ENCODE results near the gene NANS.

NANS gene

DNA sequence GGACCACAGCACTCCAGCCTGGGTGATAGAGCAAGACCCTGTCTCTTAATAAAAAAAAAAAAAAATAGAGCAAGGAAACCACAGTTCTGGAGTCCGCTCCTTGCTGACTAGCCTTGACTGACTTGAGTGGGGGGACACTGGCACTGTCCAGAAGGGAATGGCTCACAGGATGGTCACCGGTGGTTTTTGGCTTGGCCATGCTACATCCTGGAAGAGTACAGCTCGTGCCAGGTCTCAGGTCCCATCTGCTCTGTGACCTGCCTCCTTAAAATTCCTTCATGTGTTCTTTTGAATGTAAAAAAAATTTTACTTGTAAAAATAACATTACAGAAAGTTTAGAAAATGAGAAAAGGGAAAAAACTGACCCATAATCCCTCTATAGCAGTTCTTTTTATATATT lies 5.6 kb downstream of the NANS start:
- in situ Hi-C loops (cut with HindIII; ENCODE audit: low sequenced_read_pairs): no loop called here
- TF ChIP-seq, protein P1, sequence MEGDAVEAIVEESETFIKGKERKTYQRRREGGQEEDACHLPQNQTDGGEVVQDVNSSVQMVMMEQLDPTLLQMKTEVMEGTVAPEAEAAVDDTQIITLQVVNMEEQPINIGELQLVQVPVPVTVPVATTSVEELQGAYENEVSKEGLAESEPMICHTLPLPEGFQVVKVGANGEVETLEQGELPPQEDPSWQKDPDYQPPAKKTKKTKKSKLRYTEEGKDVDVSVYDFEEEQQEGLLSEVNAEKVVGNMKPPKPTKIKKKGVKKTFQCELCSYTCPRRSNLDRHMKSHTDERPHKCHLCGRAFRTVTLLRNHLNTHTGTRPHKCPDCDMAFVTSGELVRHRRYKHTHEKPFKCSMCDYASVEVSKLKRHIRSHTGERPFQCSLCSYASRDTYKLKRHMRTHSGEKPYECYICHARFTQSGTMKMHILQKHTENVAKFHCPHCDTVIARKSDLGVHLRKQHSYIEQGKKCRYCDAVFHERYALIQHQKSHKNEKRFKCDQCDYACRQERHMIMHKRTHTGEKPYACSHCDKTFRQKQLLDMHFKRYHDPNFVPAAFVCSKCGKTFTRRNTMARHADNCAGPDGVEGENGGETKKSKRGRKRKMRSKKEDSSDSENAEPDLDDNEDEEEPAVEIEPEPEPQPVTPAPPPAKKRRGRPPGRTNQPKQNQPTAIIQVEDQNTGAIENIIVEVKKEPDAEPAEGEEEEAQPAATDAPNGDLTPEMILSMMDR (IDR thresholded peaks at IDR 0.05; ENCODE audit: low read depth, low read length, missing control alignments): no peak
- DNase-seq (ENCODE audit: low read depth): no peak
- no peak overlapping the region for H3K4me3 ChIP-seq (ENCODE audit: low read depth, low read length)

DNA sequence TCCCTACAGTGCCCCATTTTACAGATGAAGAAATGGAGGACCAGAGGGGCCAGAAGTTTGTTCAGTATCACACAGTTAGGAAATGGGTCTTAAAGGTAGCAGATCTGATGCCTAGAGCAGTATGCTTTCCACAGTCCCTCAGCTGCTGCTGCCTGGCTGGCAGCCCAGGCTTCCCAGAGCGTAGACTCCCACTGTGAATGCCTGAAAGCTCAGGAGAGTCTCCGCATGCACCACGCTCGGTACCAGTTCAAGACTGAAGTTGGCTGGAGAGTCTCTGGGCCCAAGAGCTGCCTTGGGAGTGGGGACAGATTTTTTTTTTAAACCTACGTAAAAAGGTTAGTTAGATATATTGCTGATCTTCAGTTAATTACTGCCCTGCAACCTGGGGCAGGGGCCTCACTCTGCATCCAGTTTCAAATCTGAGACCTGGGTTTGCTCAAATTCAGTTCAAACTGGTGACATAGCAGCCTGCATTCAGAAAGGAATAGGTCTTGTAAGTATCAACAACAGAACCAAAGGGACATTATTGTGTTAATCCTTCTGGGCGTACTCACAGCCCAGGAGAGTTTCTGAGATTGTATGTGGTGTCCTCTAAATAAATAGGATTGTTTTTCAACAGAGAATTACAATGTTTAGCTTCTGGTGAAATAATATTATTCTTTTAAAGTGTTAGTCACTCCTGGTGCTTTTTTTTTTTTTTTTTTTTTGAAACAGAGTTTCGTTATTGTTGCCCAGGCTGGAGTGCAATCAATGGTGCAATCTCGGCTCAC lies 8.3 kb downstream of the NANS start:
- in situ Hi-C loops (cut with HindIII; ENCODE audit: low sequenced_read_pairs): no loop called here
- TF ChIP-seq, protein P1 (IDR thresholded peaks at IDR 0.05; ENCODE audit: low read depth, low read length, missing control alignments): no peak
- DNase-seq (ENCODE audit: low read depth): peak; percentile 11
- no peak overlapping the region for H3K4me3 ChIP-seq (ENCODE audit: low read depth, low read length)

DNA sequence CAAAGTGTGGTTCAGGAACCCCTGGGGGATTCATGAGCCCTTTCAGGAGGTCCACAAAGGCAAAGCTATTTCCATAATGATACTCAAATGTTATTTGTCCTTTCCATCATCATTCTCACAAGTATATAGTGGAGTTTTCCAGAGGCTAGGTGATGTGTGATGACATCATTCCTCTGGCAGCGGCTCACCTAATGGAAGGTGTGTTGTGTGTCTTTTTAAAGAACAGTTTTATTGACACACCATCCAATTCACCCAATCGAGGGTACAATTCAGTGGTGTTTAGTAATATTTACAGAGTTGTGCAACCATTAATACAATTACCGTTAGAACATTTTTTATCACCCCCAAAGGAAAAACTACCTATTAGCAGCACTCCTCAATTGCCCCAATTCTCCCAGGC lies 9.7 kb downstream of the NANS start:
- no peak for DNase-seq (ENCODE audit: low read depth)

DNA sequence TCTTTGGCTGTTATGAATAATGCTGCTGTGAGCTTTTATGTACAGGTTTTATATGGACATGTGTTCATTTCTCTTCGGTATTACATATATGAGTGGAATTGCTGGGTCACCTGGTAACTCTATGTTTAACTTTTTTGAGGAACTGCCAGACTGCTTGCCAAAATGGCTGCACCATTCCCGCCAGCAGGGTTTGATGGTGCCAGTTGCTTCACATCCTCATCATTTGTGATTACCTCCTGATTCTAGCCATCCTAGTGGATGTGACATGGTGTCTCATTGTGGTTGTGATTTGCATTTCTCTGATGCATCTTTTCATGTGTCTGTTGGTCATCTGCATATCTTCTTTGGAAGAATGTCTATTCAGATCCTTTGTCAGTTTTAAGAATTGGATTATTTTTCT lies 10.7 kb downstream of the NANS start:
- no peak for DNase-seq (ENCODE audit: low read depth)
- in situ Hi-C loops (cut with HindIII; ENCODE audit: low sequenced_read_pairs): no loop called here

More for the DNA sequence above, 9.7 kb downstream of the NANS start:
- in situ Hi-C loops (cut with HindIII; ENCODE audit: low sequenced_read_pairs): no loop called here
- H3K4me3 ChIP-seq (ENCODE audit: low read depth, low read length): no peak overlapping the region
- TF ChIP-seq, protein P1 (IDR thresholded peaks at IDR 0.05; ENCODE audit: low read depth, low read length, missing control alignments): no peak

DNA sequence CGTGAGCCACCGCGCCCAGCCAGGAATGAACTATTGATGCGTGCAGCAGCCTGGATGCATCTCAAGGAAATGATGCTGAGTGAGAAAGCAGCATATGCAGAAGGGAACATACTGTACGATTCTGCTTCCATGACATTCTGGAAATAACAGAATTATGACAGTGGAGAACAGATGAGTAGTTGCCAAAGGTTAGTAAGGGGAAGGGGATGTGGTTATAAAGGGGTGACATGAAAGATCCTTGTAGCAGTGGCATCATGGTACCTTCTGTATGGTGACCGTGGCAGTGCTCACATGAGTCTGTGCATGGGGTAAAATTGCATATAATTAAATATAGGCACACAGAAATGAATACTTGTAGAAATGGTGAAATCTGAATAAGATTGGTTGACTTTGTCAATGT lies 13.0 kb downstream of the NANS start:
- DNase-seq (ENCODE audit: low read depth): no peak
- no peak overlapping the region for H3K4me3 ChIP-seq (ENCODE audit: low read depth, low read length)
- TF ChIP-seq, protein P1 (IDR thresholded peaks at IDR 0.05; ENCODE audit: low read depth, low read length, missing control alignments): no peak
- in situ Hi-C loops (cut with HindIII; ENCODE audit: low sequenced_read_pairs): no loop called here

More for the DNA sequence above, 10.7 kb downstream of the NANS start:
- TF ChIP-seq, protein P1 (IDR thresholded peaks at IDR 0.05; ENCODE audit: low read depth, low read length, missing control alignments): no peak
- H3K4me3 ChIP-seq (ENCODE audit: low read depth, low read length): no peak overlapping the region

DNA sequence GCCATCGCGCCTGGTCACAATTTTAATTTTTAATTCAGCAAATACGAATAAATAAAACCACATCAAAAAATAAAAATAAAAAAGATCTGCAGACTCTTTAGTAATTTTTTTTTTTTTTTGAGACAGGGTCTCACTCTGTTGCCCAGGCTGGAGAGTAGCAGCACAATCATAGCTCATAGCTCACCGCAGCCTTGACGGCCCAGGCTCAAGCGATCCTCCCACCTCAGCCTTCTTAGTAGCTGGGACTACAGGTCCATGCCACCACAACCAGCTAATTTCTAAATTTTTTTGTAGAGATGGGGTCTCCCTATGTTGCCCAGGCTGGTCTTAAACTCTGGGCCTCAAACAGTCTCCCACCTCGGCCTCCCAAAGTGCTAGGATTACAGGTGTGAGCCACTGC lies 14.2 kb downstream of the NANS start:
- in situ Hi-C loops (cut with HindIII; ENCODE audit: low sequenced_read_pairs): no loop called here
- no peak overlapping the region for H3K4me3 ChIP-seq (ENCODE audit: low read depth, low read length)
- DNase-seq (ENCODE audit: low read depth): no peak
- TF ChIP-seq, protein P1 (IDR thresholded peaks at IDR 0.05; ENCODE audit: low read depth, low read length, missing control alignments): no peak

All from astrocyte of the cerebellum (primary cell).